HG03095 (cell line): ENCODE results near the gene MTX1.

Experiments
- ATAC-seq: cut with Tn5 transposase; IDR thresholded peaks from one replicate; pipeline ENCODE4 v1.9.1; 2021; ENCODE audit warnings: moderate library complexity; ENCODE audit not compliant: unreplicated experiment

The MTX1 gene

DNA sequence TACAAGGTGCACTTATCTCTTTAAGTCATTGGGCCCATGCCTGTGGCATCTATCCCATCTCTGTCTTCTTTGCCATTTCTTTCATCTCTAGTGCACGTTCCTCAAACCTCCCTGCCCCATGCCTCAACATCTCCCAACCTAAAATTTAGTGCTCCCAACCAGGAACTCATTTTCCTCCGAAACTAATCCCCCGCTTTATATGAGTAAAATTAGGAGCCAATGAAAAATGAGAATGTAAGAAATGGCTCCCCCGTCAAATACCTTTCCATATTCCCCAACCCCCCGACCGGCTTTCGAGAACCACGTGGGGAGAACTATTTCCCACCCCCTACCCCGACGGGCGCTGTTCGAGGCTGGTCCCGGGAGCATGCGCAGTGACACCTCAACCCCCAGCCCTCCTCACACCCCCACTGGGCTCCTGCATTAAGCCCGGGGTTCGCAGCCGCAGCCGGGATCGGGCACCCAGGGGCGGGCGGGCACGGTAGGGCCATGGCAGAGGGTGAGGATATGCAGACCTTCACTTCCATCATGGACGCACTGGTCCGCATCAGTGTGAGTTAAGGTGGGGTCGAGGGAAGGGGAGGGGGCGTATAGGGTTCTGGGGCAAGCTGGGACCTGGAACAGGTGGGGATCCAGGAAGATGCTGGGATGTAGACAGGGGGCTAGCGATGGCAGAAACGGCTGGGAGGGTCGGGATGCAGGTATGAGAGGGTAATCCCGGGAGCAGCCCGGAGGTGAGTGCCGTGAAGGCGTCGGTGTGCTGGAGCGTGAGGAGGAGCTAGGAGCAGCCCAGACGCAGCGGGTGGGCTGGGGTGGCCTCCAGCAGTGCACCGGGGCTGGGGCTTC, 34.8 kb upstream of the MTX1 start, which contains the start of gene TRIM46:
TRIM46 (plus strand) TSS at position 372 of the 846 bp plus-strand sequence; CDS start at position 490, 118 bp downstream.
- ATAC-seq = no peak

DNA sequence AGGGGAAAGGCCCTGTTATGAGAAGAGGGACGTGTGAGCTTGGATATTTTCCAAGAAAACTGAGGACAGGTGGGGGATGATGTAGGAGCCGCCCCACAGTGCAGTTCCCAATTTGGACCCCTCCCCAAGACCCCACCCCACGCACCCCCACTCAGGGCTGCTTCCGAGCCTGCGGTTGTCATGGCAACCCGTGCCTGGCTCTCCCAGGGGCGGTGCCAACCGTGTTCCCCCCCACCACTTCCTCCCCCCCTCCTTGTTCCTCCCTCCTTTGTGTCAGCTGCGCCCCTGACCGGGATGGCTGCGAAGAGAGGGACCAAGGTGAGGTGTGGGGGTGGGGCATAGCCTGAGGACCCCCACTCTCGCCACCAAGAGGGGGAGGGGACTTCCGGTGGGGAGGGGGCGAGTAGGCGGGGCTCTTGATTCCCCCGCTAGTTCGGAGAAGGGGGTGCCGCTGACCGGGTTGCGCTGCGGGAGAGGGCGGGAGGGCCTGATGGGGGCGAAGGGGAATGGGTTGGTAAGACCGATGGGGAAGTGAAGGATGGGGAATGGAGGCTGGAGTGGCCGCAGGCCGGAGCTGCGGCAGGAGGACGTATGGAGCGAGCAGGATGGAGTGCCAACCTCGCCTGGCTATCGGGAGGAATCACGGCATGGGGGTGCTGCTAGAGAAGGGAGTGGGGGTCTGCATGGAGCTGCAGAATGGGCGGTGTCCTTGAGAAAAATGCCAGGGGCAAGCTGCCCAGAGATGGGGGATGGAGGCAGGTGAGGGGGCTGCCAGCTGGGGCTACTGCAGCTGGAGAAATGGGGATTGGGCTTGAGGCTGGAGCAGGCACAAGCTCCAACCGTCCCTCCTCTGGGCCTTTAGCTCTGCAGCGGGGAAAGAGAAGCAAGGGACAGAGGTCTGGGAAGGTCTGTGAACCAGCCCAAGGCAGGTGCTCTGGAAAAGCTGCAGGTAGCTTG, 33.9 kb upstream of the MTX1 start:
- no peak for ATAC-seq

DNA sequence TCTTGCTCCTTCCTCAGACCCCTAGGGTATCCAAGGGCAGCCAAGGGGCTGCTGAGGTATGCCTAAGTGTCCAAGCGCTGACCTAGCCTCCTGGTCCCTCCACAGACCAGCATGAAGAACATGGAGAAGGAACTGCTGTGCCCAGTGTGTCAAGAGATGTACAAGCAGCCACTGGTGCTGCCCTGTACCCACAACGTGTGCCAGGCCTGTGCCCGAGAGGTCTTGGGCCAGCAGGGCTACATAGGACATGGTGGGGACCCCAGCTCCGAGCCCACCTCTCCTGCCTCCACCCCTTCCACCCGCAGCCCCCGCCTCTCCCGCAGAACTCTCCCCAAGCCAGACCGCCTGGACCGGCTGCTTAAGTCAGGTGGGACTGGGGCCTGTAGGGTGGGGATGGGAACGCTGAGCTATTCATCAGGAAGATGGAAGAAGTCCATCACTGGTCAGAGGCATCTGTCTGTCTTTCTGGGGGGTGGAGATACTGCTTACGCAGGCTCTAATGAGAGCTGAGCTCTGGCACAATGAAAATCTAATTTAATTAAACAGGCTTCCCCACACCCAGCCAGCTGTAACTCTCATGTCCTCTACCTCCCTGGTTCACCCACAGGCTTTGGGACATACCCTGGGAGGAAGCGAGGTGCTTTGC, 33.1 kb upstream of the MTX1 start:
- ATAC-seq = no peak

DNA sequence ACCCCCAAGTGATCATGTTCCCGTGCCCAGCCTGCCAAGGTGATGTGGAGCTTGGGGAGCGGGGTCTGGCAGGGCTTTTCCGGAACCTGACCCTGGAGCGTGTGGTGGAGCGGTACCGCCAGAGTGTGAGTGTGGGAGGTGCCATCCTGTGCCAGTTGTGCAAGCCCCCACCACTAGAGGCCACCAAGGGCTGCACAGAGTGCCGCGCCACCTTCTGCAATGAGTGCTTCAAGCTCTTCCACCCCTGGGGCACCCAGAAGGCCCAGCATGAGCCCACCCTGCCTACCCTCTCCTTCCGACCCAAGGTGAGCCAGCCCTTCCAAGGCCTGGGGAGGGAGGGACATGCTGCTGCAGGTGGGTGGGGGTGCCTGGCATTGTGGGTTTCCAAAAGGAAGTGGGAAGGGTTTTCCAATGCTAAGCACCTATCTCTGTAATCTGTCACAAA, 32.5 kb upstream of the MTX1 start:
- ATAC-seq = no peak

DNA sequence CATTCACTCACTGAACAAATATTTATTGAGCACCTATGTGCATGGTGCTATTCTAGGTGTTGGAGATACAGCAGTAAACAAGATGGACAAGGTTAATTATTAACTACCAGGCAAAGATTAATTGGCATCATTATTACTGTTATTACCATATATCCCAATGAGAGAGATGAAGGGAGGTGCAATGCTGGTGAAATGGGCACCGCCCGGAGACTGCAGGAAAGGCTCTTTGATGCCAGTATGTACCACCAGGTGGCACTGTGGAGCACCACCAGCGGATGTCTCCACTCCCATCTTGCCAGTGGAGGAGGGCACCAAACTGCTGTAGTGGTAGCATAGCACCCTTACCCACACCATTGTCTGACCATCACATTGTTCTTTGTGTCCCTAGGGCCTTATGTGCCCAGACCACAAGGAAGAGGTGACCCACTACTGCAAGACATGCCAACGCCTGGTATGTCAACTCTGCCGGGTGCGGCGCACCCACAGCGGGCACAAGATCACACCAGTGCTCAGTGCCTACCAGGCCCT, 31.9 kb upstream of the MTX1 start:
- ATAC-seq = no peak

DNA sequence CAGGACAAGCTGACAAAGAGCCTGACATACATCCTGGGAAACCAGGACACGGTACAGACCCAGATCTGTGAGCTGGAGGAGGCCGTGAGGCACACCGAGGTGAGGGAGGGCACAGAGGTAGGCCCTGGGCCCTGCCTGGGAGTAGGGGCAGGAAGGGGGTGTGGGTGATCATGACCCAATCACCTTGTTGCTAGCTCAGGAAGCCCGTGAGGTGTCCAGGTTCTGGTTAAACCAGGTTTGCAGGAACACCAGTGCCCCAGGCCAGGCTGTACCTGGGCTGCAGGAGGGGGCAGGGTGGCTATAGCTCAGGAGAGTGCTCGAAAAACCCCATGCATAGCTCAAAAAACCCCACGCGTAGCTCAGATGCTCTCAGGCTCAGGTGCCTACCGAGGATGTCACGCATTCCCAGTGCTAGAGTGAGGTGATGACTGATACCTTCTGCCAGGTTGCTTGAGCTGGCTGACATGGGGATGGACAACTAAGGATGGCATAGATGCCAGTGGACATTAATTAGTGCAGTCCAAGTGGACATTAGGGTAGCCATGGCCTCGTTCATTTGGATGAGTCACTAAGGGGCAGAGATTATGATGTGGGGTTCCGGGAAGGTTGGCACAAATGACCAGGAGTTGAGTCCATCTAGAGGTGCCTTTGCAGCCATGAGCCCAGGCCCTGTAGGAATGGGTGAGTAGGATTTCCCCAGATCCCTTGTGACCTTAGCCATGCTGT, 31.1 kb upstream of the MTX1 start:
- ATAC-seq = no peak

DNA sequence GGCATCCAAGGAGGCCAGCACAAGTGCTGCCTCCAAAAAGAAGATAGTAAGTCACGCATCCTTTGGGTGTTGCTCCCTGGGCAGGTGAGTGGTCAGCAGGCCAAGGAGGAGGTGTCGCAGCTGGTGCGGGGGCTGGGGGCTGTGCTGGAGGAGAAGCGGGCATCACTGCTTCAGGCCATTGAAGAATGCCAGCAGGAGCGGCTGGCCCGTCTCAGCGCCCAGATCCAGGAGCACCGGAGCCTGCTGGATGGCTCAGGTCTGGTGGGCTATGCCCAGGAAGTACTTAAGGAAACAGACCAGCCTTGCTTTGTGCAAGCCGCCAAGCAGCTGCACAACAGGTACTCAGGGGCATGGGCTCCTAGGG, 30.6 kb upstream of the MTX1 start:
- ATAC-seq = no peak

DNA sequence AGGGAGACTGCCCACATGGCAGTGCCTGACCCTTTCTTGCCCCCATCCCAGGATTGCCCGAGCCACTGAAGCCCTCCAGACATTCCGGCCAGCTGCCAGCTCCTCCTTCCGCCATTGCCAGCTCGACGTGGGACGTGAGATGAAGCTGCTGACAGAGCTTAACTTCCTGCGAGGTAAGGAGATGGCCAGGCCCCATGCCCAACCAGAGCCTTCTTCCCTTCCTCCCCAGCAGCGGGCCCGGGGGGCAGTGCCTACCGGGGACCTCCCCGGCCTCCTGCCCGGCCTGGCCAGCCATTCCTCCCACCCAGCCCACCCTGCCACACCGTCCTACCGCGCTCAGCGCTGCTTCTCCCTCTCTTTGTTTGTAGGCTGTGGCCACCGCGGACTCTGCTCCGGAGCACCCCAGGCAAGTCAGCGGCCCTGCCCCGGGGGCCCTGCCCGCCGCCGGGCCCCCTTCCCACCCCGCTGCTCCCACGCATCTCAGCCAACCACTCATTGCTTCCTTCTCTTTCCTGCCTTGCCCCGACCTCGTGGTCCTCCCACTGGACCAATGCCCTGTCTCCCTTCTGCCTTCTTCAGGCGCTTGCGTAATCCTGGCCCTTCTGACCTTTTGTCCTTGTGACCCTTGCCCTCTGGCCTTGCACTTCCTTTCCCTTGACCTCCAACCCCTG, 29.9 kb upstream of the MTX1 start:
- ATAC-seq = no peak

DNA sequence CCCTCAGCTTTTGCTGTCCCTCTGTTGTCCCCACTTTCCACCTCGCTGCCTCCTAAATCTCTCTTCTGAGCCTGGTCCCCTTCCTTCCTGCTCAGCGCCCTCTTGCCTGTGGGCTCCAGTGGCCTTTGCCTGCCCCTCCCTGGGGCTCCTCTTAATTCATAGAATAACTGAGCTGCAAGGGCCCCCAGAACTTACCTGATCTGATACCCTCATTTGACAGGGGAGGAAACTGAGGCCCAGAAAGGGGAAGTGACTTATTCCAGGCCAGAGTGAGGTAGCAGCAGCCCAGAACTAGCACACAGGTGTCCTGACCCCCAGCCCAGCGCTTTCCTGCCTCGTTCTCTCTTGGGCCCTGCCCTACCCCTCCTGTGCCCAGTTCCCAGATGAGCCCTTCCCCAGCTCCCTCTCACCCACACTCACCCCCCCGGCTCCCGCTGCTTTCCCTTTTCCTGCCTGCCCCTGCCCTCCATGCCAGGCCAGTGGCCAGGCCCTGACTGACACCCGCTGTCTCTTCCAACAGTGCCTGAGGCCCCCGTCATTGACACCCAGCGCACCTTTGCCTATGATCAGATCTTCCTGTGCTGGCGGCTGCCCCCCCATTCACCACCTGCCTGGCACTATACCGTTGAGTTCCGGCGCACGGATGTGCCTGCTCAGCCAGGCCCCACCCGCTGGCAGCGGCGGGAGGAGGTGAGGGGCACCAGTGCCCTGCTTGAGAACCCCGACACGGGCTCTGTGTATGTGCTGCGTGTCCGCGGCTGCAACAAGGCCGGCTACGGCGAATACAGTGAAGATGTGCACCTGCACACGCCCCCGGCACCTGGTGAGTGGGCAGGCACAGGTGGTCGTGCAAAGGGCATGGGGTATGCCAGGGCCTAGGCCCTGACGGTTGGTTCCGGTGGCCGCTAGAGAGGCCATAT, 29.1 kb upstream of the MTX1 start:
- no peak for ATAC-seq

DNA sequence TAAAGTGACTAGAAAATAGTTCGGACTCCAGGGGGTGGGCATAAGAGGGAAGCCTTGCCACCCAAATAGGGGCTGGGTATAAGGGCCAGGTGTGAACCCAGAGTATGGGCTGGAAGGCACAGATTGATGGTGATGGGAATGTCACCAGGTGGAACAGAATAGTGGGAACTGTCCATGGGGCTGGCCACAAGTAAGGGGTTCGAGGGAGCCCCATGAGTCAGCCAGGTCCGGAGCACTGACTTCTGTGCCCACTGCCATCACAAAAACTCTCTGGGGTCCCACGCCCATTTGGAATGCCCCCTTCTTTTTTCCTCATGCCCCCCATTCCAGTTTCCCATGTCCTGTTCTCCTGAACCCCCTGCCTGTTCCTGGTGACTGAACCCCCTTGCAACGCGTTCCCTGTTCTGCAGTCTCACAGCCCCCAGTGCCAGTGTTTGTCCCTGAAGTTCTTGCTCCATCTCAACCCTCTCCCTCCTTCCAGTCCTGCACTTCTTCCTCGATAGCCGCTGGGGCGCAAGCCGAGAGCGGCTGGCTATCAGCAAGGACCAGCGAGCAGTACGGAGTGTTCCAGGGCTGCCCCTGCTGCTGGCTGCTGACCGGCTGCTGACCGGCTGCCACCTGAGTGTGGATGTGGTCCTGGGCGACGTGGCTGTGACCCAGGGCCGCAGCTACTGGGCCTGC, 27.0 kb upstream of the MTX1 start:
- no peak for ATAC-seq

DNA sequence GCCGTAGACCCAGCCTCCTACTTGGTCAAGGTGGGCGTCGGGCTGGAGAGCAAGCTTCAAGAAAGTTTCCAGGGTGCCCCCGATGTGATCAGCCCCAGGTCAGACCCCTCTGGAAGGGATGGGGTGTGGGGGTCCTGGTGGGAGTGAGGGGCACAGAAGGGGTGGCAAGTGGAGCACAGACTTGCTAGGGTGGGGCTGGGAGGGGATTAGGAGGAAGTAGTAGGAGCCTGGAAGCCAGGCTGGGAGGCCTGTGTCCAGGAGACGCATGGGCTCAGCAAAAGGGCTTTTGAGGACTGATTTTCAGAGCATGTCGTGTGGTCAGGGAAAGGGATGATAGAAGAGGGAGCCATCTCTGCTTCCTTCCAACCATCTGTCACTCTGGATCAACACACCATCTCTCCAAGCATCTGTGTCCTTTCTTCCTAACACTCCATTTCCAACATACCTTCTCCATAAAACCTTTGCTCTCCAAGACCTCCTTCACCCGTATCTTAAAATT, 26.4 kb upstream of the MTX1 start:
- no peak for ATAC-seq

DNA sequence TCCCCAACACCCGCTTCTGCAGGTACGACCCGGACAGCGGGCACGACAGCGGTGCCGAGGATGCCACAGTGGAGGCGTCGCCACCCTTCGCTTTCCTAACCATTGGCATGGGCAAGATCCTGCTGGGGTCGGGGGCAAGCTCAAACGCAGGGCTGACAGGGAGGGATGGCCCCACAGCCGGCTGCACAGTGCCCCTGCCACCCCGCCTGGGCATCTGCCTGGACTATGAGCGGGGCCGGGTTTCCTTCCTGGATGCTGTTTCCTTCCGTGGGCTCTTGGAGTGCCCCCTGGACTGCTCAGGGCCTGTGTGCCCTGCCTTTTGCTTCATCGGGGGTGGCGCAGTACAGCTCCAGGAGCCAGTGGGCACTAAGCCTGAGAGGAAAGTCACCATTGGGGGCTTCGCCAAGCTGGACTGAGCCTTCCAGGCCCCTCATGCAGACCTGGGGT, 24.7 kb upstream of the MTX1 start:
- no peak for ATAC-seq

DNA sequence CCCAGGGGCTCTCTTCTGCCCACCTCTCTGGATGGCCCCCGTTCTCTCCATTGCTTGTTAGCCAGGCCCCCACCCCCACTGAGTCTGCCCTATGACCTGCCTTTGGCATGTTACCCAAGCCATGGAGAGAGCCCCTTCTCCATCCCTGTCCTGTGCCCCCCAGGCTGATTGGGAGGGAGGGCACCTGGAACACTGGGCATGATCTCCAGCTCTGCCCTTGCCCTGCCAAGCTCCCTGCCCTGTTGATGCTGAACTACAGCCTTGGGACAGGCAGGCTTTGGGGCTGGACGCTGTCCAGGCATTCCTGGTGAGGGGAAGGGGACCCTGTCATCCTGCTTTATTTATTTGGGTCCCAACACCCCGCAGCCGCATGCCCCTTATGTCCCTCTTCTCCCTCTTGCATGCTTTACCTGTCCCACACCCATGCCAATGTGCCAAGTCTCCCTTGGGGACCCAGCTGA, 24.1 kb upstream of the MTX1 start:
- ATAC-seq = no peak

DNA sequence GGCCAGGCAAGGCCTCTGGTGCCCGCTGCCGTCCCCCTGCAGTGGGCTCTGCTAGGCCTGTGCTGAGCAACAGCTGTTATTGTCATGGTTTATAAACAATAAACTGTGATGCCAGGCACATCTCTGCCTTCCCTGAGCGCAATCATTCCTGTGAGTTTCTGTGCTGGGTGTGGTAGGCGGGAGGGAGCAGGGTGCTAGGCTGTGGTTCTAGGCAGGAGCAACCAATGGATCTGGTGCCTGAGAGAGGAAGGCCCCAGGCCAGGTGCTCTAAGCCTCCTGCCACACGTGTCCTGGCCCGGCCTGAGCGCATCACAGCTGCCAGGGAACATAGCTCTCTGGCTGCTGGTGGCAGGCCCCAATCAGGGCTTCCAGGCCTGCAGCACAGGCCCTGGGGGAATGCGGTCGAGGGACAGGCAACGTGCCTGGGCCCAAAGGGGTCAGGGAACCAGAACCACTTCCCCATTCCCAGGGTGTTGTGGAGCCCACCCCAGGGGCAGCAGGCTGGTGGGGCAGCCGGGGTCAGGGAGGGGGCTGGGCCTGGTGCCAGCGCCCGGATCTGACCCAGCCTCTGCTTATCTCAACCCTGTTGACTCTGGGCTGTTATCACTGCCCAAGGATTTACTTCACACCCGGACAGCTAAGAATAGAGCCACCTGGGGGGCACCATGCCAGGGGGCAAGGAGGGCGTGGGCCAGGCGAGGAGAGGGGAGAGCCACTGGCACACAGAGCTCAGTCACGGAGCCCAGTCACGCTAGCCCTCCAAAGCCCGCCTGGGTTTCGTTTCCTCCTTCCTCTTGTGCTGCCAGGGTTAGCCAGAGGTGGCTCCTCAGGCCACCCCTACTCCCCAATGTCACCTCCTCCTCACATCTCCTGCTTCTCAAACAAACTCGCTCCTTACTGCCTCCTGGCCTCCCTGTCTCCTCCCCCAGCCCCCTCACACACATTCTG, 23.4 kb upstream of the MTX1 start:
- ATAC-seq = no peak

DNA sequence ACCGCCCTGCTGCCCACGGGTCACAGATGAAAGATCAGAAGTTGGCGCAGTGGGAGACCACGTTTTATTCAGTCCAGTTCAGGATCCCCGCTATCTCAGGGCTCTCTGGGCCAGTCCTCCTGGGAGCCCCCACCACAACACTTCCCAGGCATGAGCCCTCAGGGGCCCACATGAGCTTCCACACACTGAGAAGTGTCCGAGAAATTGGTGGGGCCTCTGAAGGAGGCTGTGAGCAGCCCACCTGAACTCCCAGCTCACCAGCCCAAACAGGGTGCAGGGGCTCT, 22.8 kb upstream of the MTX1 start:
- no peak for ATAC-seq

DNA sequence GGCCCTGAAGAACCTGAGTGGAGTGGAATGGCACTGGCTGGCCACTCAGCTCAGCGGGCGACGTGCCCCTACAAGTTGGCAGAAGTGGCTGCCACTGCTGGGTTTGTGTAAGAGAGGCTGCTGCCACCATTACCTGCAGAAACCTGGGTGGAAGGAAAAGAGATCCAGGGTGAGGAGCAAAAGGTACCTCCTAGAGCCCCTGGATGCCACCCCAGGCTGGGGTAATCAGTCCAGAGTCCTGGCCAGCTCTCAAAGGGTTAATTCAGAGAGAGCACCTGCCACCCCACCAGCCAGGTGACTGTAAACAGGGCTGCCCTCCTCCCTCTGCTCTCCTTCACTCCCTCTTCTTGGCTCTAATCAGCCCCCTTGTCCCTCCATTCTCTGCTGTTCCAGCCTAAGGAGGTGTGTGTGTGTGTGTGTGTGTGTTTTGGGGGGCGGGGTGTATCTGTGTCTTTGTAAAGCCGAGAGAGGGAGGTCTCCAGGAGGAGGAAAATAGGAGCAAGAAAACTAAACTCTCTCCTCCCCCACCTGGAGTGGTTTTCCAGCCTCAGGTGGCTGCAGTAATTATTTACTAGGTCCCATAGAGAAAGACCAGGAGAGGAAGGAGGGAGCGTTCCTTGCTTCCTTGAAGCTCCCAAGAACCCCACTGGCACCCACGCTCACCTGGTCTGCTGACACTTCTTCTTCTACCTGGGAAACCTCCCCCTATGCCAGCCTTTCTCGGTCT, 22.3 kb upstream of the MTX1 start:
- no peak for ATAC-seq
